ENCODE data around the gene HMGN1.

DNA sequence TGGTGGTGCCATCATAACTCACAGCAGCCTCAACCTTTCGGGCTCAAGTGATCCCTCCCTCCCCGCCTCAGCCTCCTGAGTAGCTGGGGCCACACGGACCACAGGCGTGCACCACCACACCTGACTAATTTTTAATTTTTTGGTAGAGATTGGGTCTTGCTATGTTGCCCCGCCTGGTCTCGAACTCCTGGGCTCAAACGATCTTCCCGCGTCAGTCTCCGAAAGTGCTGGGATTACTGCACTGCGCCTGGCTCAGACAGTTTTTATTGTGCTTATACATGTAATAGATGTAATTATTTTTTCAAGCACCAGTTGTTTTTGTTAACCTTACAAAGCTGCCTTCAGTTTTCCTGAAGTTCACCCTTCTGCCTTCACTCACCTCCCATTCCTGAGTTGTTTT lies 38.0 kb upstream of the HMGN1 start:
- TF ChIP-seq, protein P1, sequence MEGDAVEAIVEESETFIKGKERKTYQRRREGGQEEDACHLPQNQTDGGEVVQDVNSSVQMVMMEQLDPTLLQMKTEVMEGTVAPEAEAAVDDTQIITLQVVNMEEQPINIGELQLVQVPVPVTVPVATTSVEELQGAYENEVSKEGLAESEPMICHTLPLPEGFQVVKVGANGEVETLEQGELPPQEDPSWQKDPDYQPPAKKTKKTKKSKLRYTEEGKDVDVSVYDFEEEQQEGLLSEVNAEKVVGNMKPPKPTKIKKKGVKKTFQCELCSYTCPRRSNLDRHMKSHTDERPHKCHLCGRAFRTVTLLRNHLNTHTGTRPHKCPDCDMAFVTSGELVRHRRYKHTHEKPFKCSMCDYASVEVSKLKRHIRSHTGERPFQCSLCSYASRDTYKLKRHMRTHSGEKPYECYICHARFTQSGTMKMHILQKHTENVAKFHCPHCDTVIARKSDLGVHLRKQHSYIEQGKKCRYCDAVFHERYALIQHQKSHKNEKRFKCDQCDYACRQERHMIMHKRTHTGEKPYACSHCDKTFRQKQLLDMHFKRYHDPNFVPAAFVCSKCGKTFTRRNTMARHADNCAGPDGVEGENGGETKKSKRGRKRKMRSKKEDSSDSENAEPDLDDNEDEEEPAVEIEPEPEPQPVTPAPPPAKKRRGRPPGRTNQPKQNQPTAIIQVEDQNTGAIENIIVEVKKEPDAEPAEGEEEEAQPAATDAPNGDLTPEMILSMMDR (IDR thresholded peaks at IDR 0.05) = no peak
- TF ChIP-seq EZH2 (IDR thresholded peaks at IDR 0.05; ENCODE audit: borderline replicate concordance, insufficient read depth, low read depth, low read length, poor library complexity, severe bottlenecking) = no peak
